ENCODE results near the gene PSORS1C1. TPM values are rescaled to one million over a fixed set of nuclear protein-coding genes. Genes with fewer than 3 reads are reported as not detected.

Gene PSORS1C1
- total and polyA plus RNA-seq, 2 of the 4 experiments (the other 2 are of a cell fraction): 0.36 to 1.1 TPM

- Histone ChIP-seq H2AFZ (replicated peaks; ENCODE audit: low read length, poor library complexity) (peak overlapping the region; percentile 81), H3K56ac (ENCODE audit: extremely low read depth, insufficient read depth, low read length) (no peak overlapping the region), H4K20me1 (ENCODE audit: insufficient read depth, low read length) (no peaks in the 10 kb centered on the region), H3K79me1 (ENCODE audit: low read depth in 1 of 2, low read length in 2 of 2) (no peaks in the 10 kb centered on the region), H3K4me2 (ENCODE audit: low read depth, low read length) (no peak overlapping the region), H4K5ac (ENCODE audit: low read depth, low read length) (no peak overlapping the region), H2BK5ac (ENCODE audit: low read depth, low read length, poor library complexity, severe bottlenecking) (no peak overlapping the region), H3K14ac (replicated peaks; ENCODE audit: low read depth, low read length) (no peak overlapping the region), H2BK15ac (ENCODE audit: low read depth, low read length) (no peak overlapping the region), H4K91ac (ENCODE audit: insufficient read depth, low read depth, low read length) (no peak overlapping the region), H2AK5ac (ENCODE audit: low read depth, low read length) (no peak overlapping the region), H3K9me3 (ENCODE audit: control insufficient read depth, insufficient read depth, low read length) (no peaks in the 10 kb centered on the region), H3K27ac (ENCODE audit: insufficient read depth, low read length) (no peak overlapping the region), H3K27me3 (ENCODE audit: control insufficient read depth, insufficient read depth, low read length) (no peaks in the 10 kb centered on the region), H3K4ac (ENCODE audit: low read depth, low read length) (no peak overlapping the region), H2BK120ac (ENCODE audit: low read depth, low read length) (no peak overlapping the region), H3K4me1 (ENCODE audit: control insufficient read depth, insufficient read depth, low read length) (peaks cover 6% of the 10 kb centered on the region), H2BK20ac (ENCODE audit: low read depth, low read length) (no peak overlapping the region), H3K9ac (ENCODE audit: low read depth, low read length) (no peak overlapping the region), H3K4me3 (ENCODE audit: insufficient read depth, low read depth, low read length) (no peak overlapping the region), H4K8ac (ENCODE audit: low read depth in 2 of 2, low read length in 2 of 2) (no peak overlapping the region), H3K36me3 (ENCODE audit: control insufficient read depth, insufficient read depth, low read length) (no peaks in the 10 kb centered on the region), H3K9me1 (ENCODE audit: insufficient read depth, low read length) (peaks cover 10% of the 10 kb centered on the region; the same call in 1 of the 2 replicates), H3K23ac (ENCODE audit: low read depth, low read length) (no peak overlapping the region), H3K18ac (ENCODE audit: low read depth, low read length) (no peak overlapping the region), H2AK9ac (replicated peaks; ENCODE audit: low read depth, low read length, poor library complexity) (no peak overlapping the region)
- no peak for DNase-seq
- no peak for TF ChIP-seq CEBPB (IDR thresholded peaks at IDR 0.05; ENCODE audit: low read depth, low read length)
- TF ChIP-seq FOS (IDR thresholded peaks at IDR 0.05; ENCODE audit: low read depth, low read length): no peak
- TF ChIP-seq RCOR1 (IDR thresholded peaks at IDR 0.05; ENCODE audit: insufficient replicate concordance, low read length): no peak
- no peak for TF ChIP-seq MAFK (IDR thresholded peaks at IDR 0.05; ENCODE audit: low read depth, low read length)
- no peak for TF ChIP-seq SMC3 (IDR thresholded peaks at IDR 0.05; ENCODE audit: low read depth, low read length)
- TF ChIP-seq RFX5 (IDR thresholded peaks at IDR 0.05; ENCODE audit: low read depth, low read length): no peak
- no peak for TF ChIP-seq MAZ (IDR thresholded peaks at IDR 0.05; ENCODE audit: borderline replicate concordance, low read depth, low read length)
- no peak for TF ChIP-seq NFE2L2 (IDR thresholded peaks at IDR 0.05; ENCODE audit: low read depth, low read length)
- TF ChIP-seq RAD21 (IDR thresholded peaks at IDR 0.05; ENCODE audit: low read length): no peak
- no peak for TF ChIP-seq CHD1 (IDR thresholded peaks at IDR 0.05; ENCODE audit: low read depth, low read length)
- TF ChIP-seq BHLHE40 (IDR thresholded peaks at IDR 0.05; ENCODE audit: low read depth, low read length): no peak
- in situ Hi-C loops (cut with MboI; ENCODE audit: low sequenced_read_pairs) (no loop called here), dilution Hi-C loops (cut with HindIII; ENCODE audit: low sequenced_read_pairs, unreplicated experiment) (no loop called here), intact Hi-C loops (cut with micrococcal nuclease) (no loop called here)
- ChIA-PET POLR2A (ENCODE audit: unreplicated experiment) (no interaction called here), CTCF (no interaction called here)
- 100% methylated on average over 4 of the region's 8 CpGs; no CpG with 5 or more reads in 1 of the 2 experiments for WGBS, 2 experiments (ENCODE audit: extremely low coverage in 2 of 2, insufficient read length in 1 of 2)
- no peak for ATAC-seq (ENCODE audit: low read depth)
- no TSS peak for BruUV-seq (replicated peaks)
Measured at GRCh38 chr6:31179896-31180295, 65.3 kb downstream of the PSORS1C1 start.
